HepG2 (cell line): ENCODE data around the gene LRRC15. TPM values are rescaled to one million over a fixed set of nuclear protein-coding genes. Genes with fewer than 3 reads are reported as not detected.

Experiments used
- ATAC-seq: fragments of 200-7000 bp; cut with Tn5 transposase; 3 replicates; pipeline ENCODE4 v1.9.1; 2020; ENCODE audit warnings: mild to moderate bottlenecking, moderate library complexity
- BruUV-seq: library from RNA; stranded (reverse); fragments of 400-500 nt; replicated peaks from 2 replicates; lab custom pipeline; 2021; lab: Mats Ljungman, UMichigan
- CTCF ChIA-PET: fragments of 300-600 bp; formaldehyde crosslinking; extraction: SDS; loops from one replicate; lab custom pipeline; 2021; ENCODE audit warnings: low total read pairs, inconsistent platforms, low intra/inter-chr PET ratio; lab: Yijun Ruan, JAX
- POLR2A ChIA-PET: fragments of 350-600 bp; sonication (Branson Sonifier 250); formaldehyde crosslinking; loops from one replicate; lab custom pipeline; 2020; ENCODE audit warnings: antibody characterized with exemption, inconsistent platforms; lab: Yijun Ruan, JAX
- DNase-seq: peaks from one replicate; pipeline ENCODE4 v3.0.0-alpha.2; 2015; ENCODE audit warnings: low spot score
- FAIRE-seq: peaks from 3 replicates; lab custom pipeline; 2011; peaks lifted over from hg19 to GRCh38; lab: Jason Lieb, UNC
- H2AFZ ChIP-seq: one replicate; pipeline ENCODE4 v1.6.1; 2011; ENCODE audit warnings: low read length, inconsistent platforms
- H3K27ac ChIP-seq: fragments of 300-600 bp; 3 replicates; pipeline ENCODE4 v1.8.0; 2011; ENCODE audit warnings: mixed run types, mild to moderate bottlenecking, mixed read lengths, low read length, inconsistent platforms; ENCODE audit not compliant: insufficient read depth; ENCODE audit errors: extremely low read length
- H3K27me3 ChIP-seq, 2 experiments: fragments of 200-600 bp in 1 of 2; 2 replicates in 1 of 2; 3 replicates in 1 of 2; pipeline versions ENCODE4 v1.6.0 to v1.8.0; 2011; ENCODE audit warnings: low read length in 2 of 2, mild to moderate bottlenecking in 2 of 2, moderate library complexity in 2 of 2, inconsistent platforms in 1 of 2; ENCODE audit not compliant: insufficient read depth in 2 of 2, control insufficient read depth in 1 of 2
- H3K36me3 ChIP-seq, 2 experiments: fragments of 200-600 bp in 1 of 2; replicated peaks in 1 of 2; 2 replicates in 1 of 2; 3 replicates in 1 of 2; pipeline versions ENCODE4 v1.5.1 to v1.8.0; 2011; ENCODE audit warnings: low read length in 2 of 2, inconsistent platforms in 1 of 2; ENCODE audit not compliant: insufficient read depth in 2 of 2, control insufficient read depth in 1 of 2
- H3K4me1 ChIP-seq: 2 replicates; pipeline ENCODE4 v1.5.1; 2012; ENCODE audit warnings: low read length, inconsistent platforms; ENCODE audit not compliant: insufficient read depth
- H3K4me2 ChIP-seq: 2 replicates; pipeline ENCODE4 v1.6.0; 2011; ENCODE audit warnings: low read depth, low read length, inconsistent platforms
- H3K4me3 ChIP-seq, 3 experiments: fragments of 200-600 bp in 1 of 3; sonication (generic), shearing (Covaris generic) in 1 of 3; replicated peaks in 1 of 3; 2 replicates each; pipeline ENCODE4 v1.5.1; 2011 to 2016; ENCODE audit warnings: low read length in 3 of 3, inconsistent platforms in 2 of 3, low read depth in 2 of 3, mild to moderate bottlenecking in 2 of 3, control low read depth in 1 of 3, mixed read lengths in 1 of 3; ENCODE audit not compliant: insufficient read depth in 1 of 3
- H3K79me2 ChIP-seq: one replicate; pipeline ENCODE4 v1.6.1; 2011; ENCODE audit warnings: low read length, inconsistent platforms; ENCODE audit not compliant: insufficient read depth
- H3K9ac ChIP-seq: 2 replicates; pipeline ENCODE4 v1.6.0; 2011; ENCODE audit warnings: mild to moderate bottlenecking, low read depth, low read length, inconsistent platforms; ENCODE audit not compliant: insufficient read depth
- H3K9me3 ChIP-seq: 2 replicates; pipeline ENCODE4 v1.5.1; 2012; ENCODE audit warnings: mild to moderate bottlenecking, low read length
- H4K20me1 ChIP-seq: 2 replicates; pipeline ENCODE4 v1.6.0; 2011; ENCODE audit warnings: inconsistent platforms, mild to moderate bottlenecking, low read length, moderate library complexity; ENCODE audit not compliant: insufficient read depth
- ATRX ChIP-seq: sonication (generic); formaldehyde crosslinking; IDR thresholded peaks from 2 replicates; pipeline ENCODE4 v1.4.0; 2020; ENCODE audit warnings: missing genetic modification reagents, borderline replicate concordance
- PREB ChIP-seq: sonication (generic); formaldehyde crosslinking; IDR thresholded peaks from 2 replicates; pipeline ENCODE4 v1.4.0; 2020; ENCODE audit warnings: missing genetic modification reagents
- ZBTB1 ChIP-seq: sonication (generic); formaldehyde crosslinking; IDR thresholded peaks from 2 replicates; pipeline ENCODE4 v1.4.0; 2020; ENCODE audit warnings: missing genetic modification reagents, borderline replicate concordance
- ZBTB26 ChIP-seq: IDR thresholded peaks from 2 replicates; pipeline ENCODE4 v1.6.1; 2016; ENCODE audit warnings: missing compliant biosample characterization, missing genetic modification reagents, borderline replicate concordance
- ZBTB8A ChIP-seq: sonication (generic); formaldehyde crosslinking; IDR thresholded peaks from 2 replicates; pipeline ENCODE4 v1.4.0; 2020; ENCODE audit warnings: mild to moderate bottlenecking, low read depth, missing genetic modification reagents, borderline replicate concordance
- ZNF383 ChIP-seq: sonication (generic); formaldehyde crosslinking; IDR thresholded peaks from 2 replicates; pipeline ENCODE4 v1.4.0; 2020; ENCODE audit warnings: missing genetic modification reagents, mild to moderate bottlenecking, borderline replicate concordance
- ZSCAN22 ChIP-seq: sonication (generic); formaldehyde crosslinking; IDR thresholded peaks from 2 replicates; pipeline ENCODE4 v1.4.0; 2020; ENCODE audit warnings: mild to moderate bottlenecking, missing genetic modification reagents
- ZSCAN5A ChIP-seq: sonication (generic); formaldehyde crosslinking; IDR thresholded peaks from 2 replicates; pipeline ENCODE4 v1.8.0; 2022; ENCODE audit warnings: mild to moderate bottlenecking, missing genetic modification reagents, borderline replicate concordance
- WGBS: methylation state at CpG from one replicate; pipeline ENCODE4 v1.1.6; 2017; ENCODE audit warnings: low lambda C conversion rate; 5-methylcytosine and 5-hydroxymethylcytosine counted together
- in situ Hi-C: cut with HindIII; loops from 2 replicates; pipeline ENCODE4 v1.10.0; 2017; ENCODE audit warnings: low pct_unique_long_range_greater_than_20kb; ENCODE audit not compliant: extremely low pct_ligation_motif_present
- intact Hi-C: fragments of 100-400 bp; cut with micrococcal nuclease; formaldehyde crosslinking; loops from one replicate; pipeline ENCODE4 v1.10.0; 2022; ENCODE audit not compliant: unreplicated experiment
- polyA plus RNA-seq, 8 experiments: library from polyadenylated mRNA; depleted of rRNA in 3 of 8; stranded (reverse) in 7 of 8; unstranded in 1 of 8; fragments of >200 nt; fragmentation: Illumina TruSeq in 4 of 8; extraction: Trizol in 4 of 8; gene quantifications; 2 replicates each; pipeline versions ENCODE4 v1.2.1 to v1.2.3, GENCODE V29; 2011 to 2016; ENCODE audit warnings: low read depth in 4 of 8, missing spikeins in 1 of 8, mixed read lengths in 1 of 8; ENCODE audit not compliant: insufficient read depth in 1 of 8
- total RNA-seq, 5 experiments: library from RNA; depleted of rRNA; stranded (reverse); fragments of >200 nt; fragmentation: Illumina TruSeq; extraction: Trizol; gene quantifications; 2 replicates each; pipeline ENCODE4 v1.2.3, GENCODE V29; 2016; ENCODE audit warnings: low read depth in 1 of 5

Gene LRRC15
- total and polyA plus RNA-seq, 2 of the 13 experiments (the other 11 are each of a cell fraction or from before 2014, with no cell fraction given): not detected

- no peaks in the 10 kb centered on the region for H3K36me3 ChIP-seq
- H3K4me1 ChIP-seq: peaks cover 24% of the 10 kb centered on the region
- no peaks in the 10 kb centered on the region for H3K27me3 ChIP-seq
- in situ Hi-C loops (no loop called here), intact Hi-C loops (loop anchor here (5.0 kb wide), 1 partner anchor 47 kb away; the partner anchor contains the start of gene GP5)
- H3K79me2 ChIP-seq: no peaks in the 10 kb centered on the region
- no peaks in the 10 kb centered on the region for H4K20me1 ChIP-seq
- peak overlapping the region; percentile 63 to 91 (median 86) for H3K4me3 ChIP-seq
- H3K9ac ChIP-seq: peak overlapping the region; percentile 89
- DNase-seq: no peak
- TF ChIP-seq PREB (CRISPR knock-in tag): no peak
- TF ChIP-seq ZSCAN5A (CRISPR knock-in tag): 0 out of 2 replicates have a peak, but pooled peaks have one; percentile 3
- no peak for TF ChIP-seq ZNF383 (CRISPR knock-in tag)
- H2AFZ ChIP-seq: no peak overlapping the region
- ChIA-PET POLR2A (interaction anchor here (0.8 to 2.1 kb wide), 6 partner anchors 10 to 222 kb away, joined by 4 to 10 read pairs (median 5); no protein-coding TSS in a partner anchor), CTCF (no interaction called here)
- 7% methylated on average over 3 of the region's 3 CpGs for WGBS
- no peaks in the 10 kb centered on the region for H3K9me3 ChIP-seq
- FAIRE-seq: no peak
- H3K4me2 ChIP-seq: peak overlapping the region; percentile 92
- peak overlapping the region; percentile 88 for H3K27ac ChIP-seq
- ATAC-seq: peak; percentile 36
- BruUV-seq: TSS peak; percentile 84
Measured at GRCh38 chr3:194350726-194351071, 18.8 kb downstream of the LRRC15 start.

GRCh38 chr3:194348354-194348753 is 21.2 kb downstream of the LRRC15 start:
- H3K27ac ChIP-seq: no peak overlapping the region
- no peaks in the 10 kb centered on the region for H3K9me3 ChIP-seq
- no peak for ATAC-seq
- no peaks in the 10 kb centered on the region for H3K27me3 ChIP-seq
- TF ChIP-seq ZBTB8A (CRISPR knock-in tag) (no peak), ATRX (CRISPR knock-in tag) (no peak), ZBTB26 (no peak), ZSCAN22 (CRISPR knock-in tag) (no peak), ZBTB1 (no peak)
- no peak for DNase-seq
- H3K4me1 ChIP-seq: peaks cover 29% of the 10 kb centered on the region
- BruUV-seq: no TSS peak
- ChIA-PET CTCF (no interaction called here), POLR2A (no interaction called here)
- intact Hi-C loops: no loop called here
- no peak for FAIRE-seq
- H3K4me3 ChIP-seq: no peak overlapping the region
- no peaks in the 10 kb centered on the region for H4K20me1 ChIP-seq
- no peak overlapping the region for H2AFZ ChIP-seq
- 96% methylated on average over 6 of the region's 6 CpGs for WGBS
- no peaks in the 10 kb centered on the region for H3K79me2 ChIP-seq
- no peak overlapping the region for H3K9ac ChIP-seq
- H3K4me2 ChIP-seq: no peak overlapping the region
- no peaks in the 10 kb centered on the region for H3K36me3 ChIP-seq
- in situ Hi-C loops: no loop called here
